SK-N-SH (cell line): ENCODE data around the gene MCM9. TPM values are rescaled to one million over a fixed set of nuclear protein-coding genes. Genes with fewer than 3 reads are reported as not detected.

Experiments
- CTCF ChIA-PET: fragments of 300-600, 350-600 bp; formaldehyde crosslinking; extraction: SDS; loops from one replicate; lab custom pipeline; 2021; lab: Yijun Ruan, JAX
- POLR2A ChIA-PET: fragments of 350-600 bp; sonication (Branson Sonifier 250); formaldehyde crosslinking; extraction: SDS; loops from one replicate; lab custom pipeline; 2020; ENCODE audit warnings: antibody characterized with exemption, inconsistent platforms; lab: Yijun Ruan, JAX
- DNase-seq: peaks from one replicate; pipeline ENCODE4 v3.0.0; 2012
- H2AFZ ChIP-seq: fragments of 200-600 bp; sonication (generic); 2 replicates; pipeline ENCODE4 v1.8.1; 2016; ENCODE audit warnings: antibody characterized with exemption, mild to moderate bottlenecking, low read depth
- H3F3A ChIP-seq: fragments of 200-600 bp; sonication (generic); replicated peaks from 2 replicates; pipeline ENCODE3; 2016; ENCODE audit warnings: antibody characterized with exemption, mild to moderate bottlenecking; ENCODE audit not compliant: insufficient read depth
- H3K27ac ChIP-seq, 2 experiments: fragments of 200-500 bp in 1 of 2; fragments of 200-600 bp in 1 of 2; sonication (Bioruptor generic) in 1 of 2; sonication (generic), shearing (Covaris generic) in 1 of 2; 2 replicates each; pipeline versions ENCODE4 v1.5.1 to v1.6.1; 2014 to 2016; ENCODE audit warnings: low read depth in 2 of 2, inconsistent platforms in 1 of 2, low read length in 1 of 2, mild to moderate bottlenecking in 1 of 2, mixed read lengths in 1 of 2
- H3K27me3 ChIP-seq: fragments of 200-600 bp; sonication (generic), shearing (Covaris generic); 2 replicates; pipeline ENCODE4 v1.6.1; 2016; ENCODE audit warnings: mixed run types; ENCODE audit not compliant: insufficient read depth
- H3K36me3 ChIP-seq, 2 experiments: fragments of 200-500 bp in 1 of 2; fragments of 200-600 bp in 1 of 2; sonication (Bioruptor generic) in 1 of 2; sonication (generic) in 1 of 2; replicated peaks in 1 of 2; 2 replicates each; pipeline versions ENCODE3 to v1.5.1; 2014 to 2016; ENCODE audit warnings: low read length in 1 of 2, mild to moderate bottlenecking in 1 of 2; ENCODE audit not compliant: insufficient read depth in 2 of 2, control insufficient read depth in 1 of 2
- H3K4me1 ChIP-seq, 2 experiments: fragments of 200-500 bp in 1 of 2; fragments of 200-600 bp in 1 of 2; sonication (Bioruptor generic) in 1 of 2; sonication (generic), shearing (Covaris generic) in 1 of 2; 2 replicates each; pipeline versions ENCODE4 v1.5.1 to v1.6.1; 2014 to 2016; ENCODE audit warnings: low read depth in 1 of 2, low read length in 1 of 2, mixed run types in 1 of 2; ENCODE audit not compliant: insufficient read depth in 2 of 2, control insufficient read depth in 1 of 2
- H3K4me2 ChIP-seq: fragments of 200-600 bp; sonication (generic), shearing (Covaris generic); 2 replicates; pipeline ENCODE4 v1.6.1; 2017; ENCODE audit warnings: mixed run types
- H3K4me3 ChIP-seq, 2 experiments: fragments of 200-500 bp in 1 of 2; fragments of 200-600 bp in 1 of 2; sonication (Bioruptor generic) in 1 of 2; sonication (generic), shearing (Covaris generic) in 1 of 2; 2 replicates each; pipeline versions ENCODE4 v1.5.1 to v1.8.1; 2014 to 2016; ENCODE audit warnings: low read depth in 2 of 2, inconsistent platforms in 1 of 2, low read length in 1 of 2, mild to moderate bottlenecking in 1 of 2, mixed read lengths in 1 of 2, moderate library complexity in 1 of 2
- H3K79me2 ChIP-seq: fragments of 200-600 bp; sonication (generic); 2 replicates; pipeline ENCODE4 v1.8.1; 2017; ENCODE audit warnings: mild to moderate bottlenecking; ENCODE audit not compliant: insufficient read depth
- H3K9ac ChIP-seq: fragments of 200-600 bp; sonication (generic); 2 replicates; pipeline ENCODE4 v1.6.1; 2017; ENCODE audit warnings: mixed run types
- H3K9me2 ChIP-seq: fragments of 200-600 bp; sonication (generic); 2 replicates; pipeline ENCODE4 v1.6.1; 2017; ENCODE audit warnings: mixed run types
- H3K9me3 ChIP-seq: fragments of 200-600 bp; sonication (generic); 2 replicates; pipeline ENCODE4 v1.6.1; 2017; ENCODE audit warnings: mixed run types, mild to moderate bottlenecking, moderate library complexity
- H4K20me1 ChIP-seq: fragments of 200-600 bp; sonication (generic); 2 replicates; pipeline ENCODE4 v1.6.1; 2017; ENCODE audit warnings: mild to moderate bottlenecking, mixed run types; ENCODE audit not compliant: insufficient read depth
- CHD2 ChIP-seq: fragments of 150-350 bp; IDR thresholded peaks from 2 replicates; pipeline ENCODE4 v1.6.1; 2018; ENCODE audit warnings: low read length; ENCODE audit not compliant: partially characterized antibody
- ELF1 ChIP-seq: IDR thresholded peaks from 2 replicates; pipeline ENCODE4 v1.4.0; 2012
- EP300 ChIP-seq, 2 experiments: IDR thresholded peaks; 2 replicates each; pipeline versions ENCODE4 v1.4.0 to v1.6.1; 2012; ENCODE audit warnings: borderline replicate concordance in 1 of 2, low read depth in 1 of 2, low read length in 1 of 2
- FOXM1 ChIP-seq: IDR thresholded peaks from 2 replicates; pipeline ENCODE4 v1.4.0; 2012; ENCODE audit warnings: low read depth, mild to moderate bottlenecking
- GATA2 ChIP-seq: sonication (generic); formaldehyde crosslinking; IDR thresholded peaks from 2 replicates; pipeline ENCODE4 v1.5.0; 2020; ENCODE audit warnings: mild to moderate bottlenecking, missing genetic modification reagents
- MXI1 ChIP-seq: IDR thresholded peaks from 2 replicates; pipeline ENCODE4 v1.6.1; 2012; ENCODE audit warnings: mild to moderate bottlenecking, low read depth, low read length, improper control_type of control experiment
- NRF1 ChIP-seq: IDR thresholded peaks from 2 replicates; pipeline ENCODE4 v1.6.1; 2012; ENCODE audit warnings: low read depth, mild to moderate bottlenecking, low read length
- POLR2AphosphoS5 ChIP-seq: IDR thresholded peaks from 2 replicates; pipeline ENCODE4 v1.6.1; 2012; ENCODE audit warnings: low read depth, low read length
- RAD21 ChIP-seq: IDR thresholded peaks from 2 replicates; pipeline ENCODE4 v1.6.1; 2012; ENCODE audit warnings: mild to moderate bottlenecking, low read length
- SIN3A ChIP-seq: IDR thresholded peaks from 2 replicates; pipeline ENCODE4 v1.6.1; 2012; ENCODE audit warnings: low read depth, mild to moderate bottlenecking, low read length, moderate library complexity, borderline replicate concordance
- TAF1 ChIP-seq: IDR thresholded peaks from 2 replicates; pipeline ENCODE4 v1.6.1; 2012; ENCODE audit warnings: low read depth, mild to moderate bottlenecking, low read length, moderate library complexity, borderline replicate concordance
- TCF12 ChIP-seq: IDR thresholded peaks from 2 replicates; pipeline ENCODE4 v1.4.0; 2012
- YY1 ChIP-seq: IDR thresholded peaks from 2 replicates; pipeline ENCODE4 v1.4.0; 2012; ENCODE audit warnings: low read depth, mild to moderate bottlenecking
- WGBS: methylation state at CpG from one replicate; pipeline ENCODE4 v1.1.6; 2017; ENCODE audit warnings: low lambda C conversion rate; 5-methylcytosine and 5-hydroxymethylcytosine counted together
- polyA plus RNA-seq, 3 experiments: library from polyadenylated mRNA; depleted of rRNA; stranded (reverse); fragments of >200 nt; gene quantifications; 2 replicates each; pipeline ENCODE4 v1.2.3, GENCODE V29; 2012
- TF ChIP-seq, protein P1 (sequence below): IDR thresholded peaks from 2 replicates; pipeline ENCODE4; 2012
- TF ChIP-seq, protein P2 (sequence below): IDR thresholded peaks from 2 replicates; pipeline ENCODE4 v1.6.1; 2012; ENCODE audit warnings: mild to moderate bottlenecking, low read depth, low read length, moderate library complexity
- TF ChIP-seq, protein P3 (sequence below): fragments of 200-600 bp; sonication (generic); IDR thresholded peaks from 2 replicates; pipeline ENCODE4 v1.6.1; 2017; ENCODE audit warnings: antibody characterized with exemption, mild to moderate bottlenecking, moderate library complexity

MCM9 gene
- polyA plus RNA-seq, 1 of the 3 experiments (the other 2 are of a cell fraction) = 1.7 TPM

DNA sequence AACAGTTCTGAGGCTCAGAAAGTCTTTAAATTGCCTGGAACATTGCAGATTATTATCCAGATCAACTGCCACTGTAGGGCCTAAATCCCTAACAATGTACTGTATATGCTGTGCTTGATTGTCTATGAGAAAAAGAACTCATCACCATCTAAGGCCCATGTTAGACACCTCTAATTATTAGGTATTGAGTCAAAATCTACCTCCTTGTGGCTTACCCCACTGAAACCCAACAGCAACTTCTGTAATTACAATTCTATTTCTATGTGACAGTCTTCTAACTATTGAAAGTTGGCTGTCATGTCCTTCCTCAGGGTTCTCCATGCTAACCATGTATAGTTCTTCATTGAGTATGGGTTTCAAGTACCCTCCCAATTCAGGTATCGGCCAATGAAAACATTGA, 13.9 kb downstream of the MCM9 start:
- 100% methylated on average over 1 of the region's 1 CpG for WGBS
- Histone ChIP-seq H3K27ac (no peak overlapping the region), H3K9ac (no peak overlapping the region), H3K4me3 (no peak overlapping the region), H3K4me2 (no peak overlapping the region), H3K36me3 (peaks cover 18 to 48% of the 10 kb centered on the region in 2 experiments), H4K20me1 (no peaks in the 10 kb centered on the region), H3F3A (no peaks in the 10 kb centered on the region), H3K9me3 (no peaks in the 10 kb centered on the region), H3K27me3 (no peaks in the 10 kb centered on the region), H3K9me2 (no peaks in the 10 kb centered on the region)
- ChIA-PET CTCF (interaction anchor here (1.0 kb wide), 1 partner anchor 19 kb away, joined by 5 read pairs; no protein-coding TSS in a partner anchor), POLR2A (no interaction called here)
- DNase-seq = no peak
- TF ChIP-seq, protein P1, sequence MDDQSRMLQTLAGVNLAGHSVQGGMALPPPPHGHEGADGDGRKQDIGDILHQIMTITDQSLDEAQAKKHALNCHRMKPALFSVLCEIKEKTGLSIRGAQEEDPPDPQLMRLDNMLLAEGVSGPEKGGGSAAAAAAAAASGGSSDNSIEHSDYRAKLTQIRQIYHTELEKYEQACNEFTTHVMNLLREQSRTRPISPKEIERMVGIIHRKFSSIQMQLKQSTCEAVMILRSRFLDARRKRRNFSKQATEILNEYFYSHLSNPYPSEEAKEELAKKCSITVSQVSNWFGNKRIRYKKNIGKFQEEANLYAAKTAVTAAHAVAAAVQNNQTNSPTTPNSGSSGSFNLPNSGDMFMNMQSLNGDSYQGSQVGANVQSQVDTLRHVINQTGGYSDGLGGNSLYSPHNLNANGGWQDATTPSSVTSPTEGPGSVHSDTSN = no peak
- TF ChIP-seq, all 33 proteins: peak for 0
- Histone ChIP-seq H3K79me2 (no peaks in the 10 kb centered on the region), H3K4me1 (no peaks in the 10 kb centered on the region), H2AFZ (no peak overlapping the region)

DNA sequence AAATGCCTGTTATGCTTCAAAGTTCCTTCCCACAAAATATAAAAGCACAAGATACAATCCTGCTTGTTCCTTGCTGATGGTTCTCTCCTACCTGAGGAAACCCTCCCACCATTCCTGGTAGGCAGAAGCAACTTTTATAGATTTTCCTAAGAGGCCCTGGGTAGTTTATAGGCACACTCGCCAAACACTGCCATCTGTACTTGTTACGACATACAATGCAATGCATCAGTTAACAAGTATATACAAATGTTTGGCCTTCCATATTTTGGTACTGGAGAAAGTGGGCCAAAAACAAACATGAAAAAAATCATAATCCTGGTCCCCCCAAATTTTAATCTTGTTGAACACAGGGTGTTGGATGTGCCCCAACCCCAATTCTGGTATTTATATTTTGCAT, 16.6 kb downstream of the MCM9 start:
- Histone ChIP-seq H3F3A (no peaks in the 10 kb centered on the region), H3K27me3 (no peaks in the 10 kb centered on the region), H2AFZ (no peak overlapping the region), H3K79me2 (no peaks in the 10 kb centered on the region), H3K4me3 (no peak overlapping the region), H3K9ac (no peak overlapping the region), H3K9me3 (no peaks in the 10 kb centered on the region), H3K4me1 (no peaks in the 10 kb centered on the region; a peak in 1 of 4 replicates), H3K9me2 (no peaks in the 10 kb centered on the region), H3K27ac (no peak overlapping the region), H3K36me3 (peaks cover 29 to 63% of the 10 kb centered on the region in 2 experiments), H3K4me2 (no peak overlapping the region), H4K20me1 (no peaks in the 10 kb centered on the region)
- TF ChIP-seq TCF12 = no peak
- TF ChIP-seq, protein P2, sequence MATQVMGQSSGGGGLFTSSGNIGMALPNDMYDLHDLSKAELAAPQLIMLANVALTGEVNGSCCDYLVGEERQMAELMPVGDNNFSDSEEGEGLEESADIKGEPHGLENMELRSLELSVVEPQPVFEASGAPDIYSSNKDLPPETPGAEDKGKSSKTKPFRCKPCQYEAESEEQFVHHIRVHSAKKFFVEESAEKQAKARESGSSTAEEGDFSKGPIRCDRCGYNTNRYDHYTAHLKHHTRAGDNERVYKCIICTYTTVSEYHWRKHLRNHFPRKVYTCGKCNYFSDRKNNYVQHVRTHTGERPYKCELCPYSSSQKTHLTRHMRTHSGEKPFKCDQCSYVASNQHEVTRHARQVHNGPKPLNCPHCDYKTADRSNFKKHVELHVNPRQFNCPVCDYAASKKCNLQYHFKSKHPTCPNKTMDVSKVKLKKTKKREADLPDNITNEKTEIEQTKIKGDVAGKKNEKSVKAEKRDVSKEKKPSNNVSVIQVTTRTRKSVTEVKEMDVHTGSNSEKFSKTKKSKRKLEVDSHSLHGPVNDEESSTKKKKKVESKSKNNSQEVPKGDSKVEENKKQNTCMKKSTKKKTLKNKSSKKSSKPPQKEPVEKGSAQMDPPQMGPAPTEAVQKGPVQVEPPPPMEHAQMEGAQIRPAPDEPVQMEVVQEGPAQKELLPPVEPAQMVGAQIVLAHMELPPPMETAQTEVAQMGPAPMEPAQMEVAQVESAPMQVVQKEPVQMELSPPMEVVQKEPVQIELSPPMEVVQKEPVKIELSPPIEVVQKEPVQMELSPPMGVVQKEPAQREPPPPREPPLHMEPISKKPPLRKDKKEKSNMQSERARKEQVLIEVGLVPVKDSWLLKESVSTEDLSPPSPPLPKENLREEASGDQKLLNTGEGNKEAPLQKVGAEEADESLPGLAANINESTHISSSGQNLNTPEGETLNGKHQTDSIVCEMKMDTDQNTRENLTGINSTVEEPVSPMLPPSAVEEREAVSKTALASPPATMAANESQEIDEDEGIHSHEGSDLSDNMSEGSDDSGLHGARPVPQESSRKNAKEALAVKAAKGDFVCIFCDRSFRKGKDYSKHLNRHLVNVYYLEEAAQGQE = no peak
- TF ChIP-seq POLR2AphosphoS5 = no peak
- TF ChIP-seq, protein P1 = no peak
- TF ChIP-seq, protein P3, sequence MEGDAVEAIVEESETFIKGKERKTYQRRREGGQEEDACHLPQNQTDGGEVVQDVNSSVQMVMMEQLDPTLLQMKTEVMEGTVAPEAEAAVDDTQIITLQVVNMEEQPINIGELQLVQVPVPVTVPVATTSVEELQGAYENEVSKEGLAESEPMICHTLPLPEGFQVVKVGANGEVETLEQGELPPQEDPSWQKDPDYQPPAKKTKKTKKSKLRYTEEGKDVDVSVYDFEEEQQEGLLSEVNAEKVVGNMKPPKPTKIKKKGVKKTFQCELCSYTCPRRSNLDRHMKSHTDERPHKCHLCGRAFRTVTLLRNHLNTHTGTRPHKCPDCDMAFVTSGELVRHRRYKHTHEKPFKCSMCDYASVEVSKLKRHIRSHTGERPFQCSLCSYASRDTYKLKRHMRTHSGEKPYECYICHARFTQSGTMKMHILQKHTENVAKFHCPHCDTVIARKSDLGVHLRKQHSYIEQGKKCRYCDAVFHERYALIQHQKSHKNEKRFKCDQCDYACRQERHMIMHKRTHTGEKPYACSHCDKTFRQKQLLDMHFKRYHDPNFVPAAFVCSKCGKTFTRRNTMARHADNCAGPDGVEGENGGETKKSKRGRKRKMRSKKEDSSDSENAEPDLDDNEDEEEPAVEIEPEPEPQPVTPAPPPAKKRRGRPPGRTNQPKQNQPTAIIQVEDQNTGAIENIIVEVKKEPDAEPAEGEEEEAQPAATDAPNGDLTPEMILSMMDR = no peak
- TF ChIP-seq GATA2 (CRISPR knock-in tag) = no peak
- no peak for TF ChIP-seq FOXM1
- no peak for TF ChIP-seq EP300 (IDR thresholded peaks at IDR 0.05; ENCODE audit: borderline replicate concordance in 1 of 2, low read depth in 1 of 2, low read length in 1 of 2)
- no peak for TF ChIP-seq CHD2
- no peak for TF ChIP-seq YY1
- TF ChIP-seq RAD21 = no peak
- no peak for TF ChIP-seq MXI1
- no peak for TF ChIP-seq NRF1
- TF ChIP-seq SIN3A = no peak
- no peak for TF ChIP-seq ELF1
- no peak for TF ChIP-seq TAF1
- 94% methylated on average over 2 of the region's 2 CpGs for WGBS
- ChIA-PET POLR2A (no interaction called here), CTCF (no interaction called here)
- DNase-seq = no peak
